NT2/D1 (cell line): ENCODE data around the gene IL20RB.

ENCODE experiments used
- YY1 ChIP-seq: IDR thresholded peaks from 2 replicates; pipeline ENCODE4 v1.6.1; 2011; ENCODE audit not compliant: insufficient read length, insufficient read depth
- ZNF274 ChIP-seq: IDR thresholded peaks from 2 replicates; pipeline ENCODE4 v1.6.1; 2011; ENCODE audit warnings: mild to moderate bottlenecking, low read depth, low read length

DNA sequence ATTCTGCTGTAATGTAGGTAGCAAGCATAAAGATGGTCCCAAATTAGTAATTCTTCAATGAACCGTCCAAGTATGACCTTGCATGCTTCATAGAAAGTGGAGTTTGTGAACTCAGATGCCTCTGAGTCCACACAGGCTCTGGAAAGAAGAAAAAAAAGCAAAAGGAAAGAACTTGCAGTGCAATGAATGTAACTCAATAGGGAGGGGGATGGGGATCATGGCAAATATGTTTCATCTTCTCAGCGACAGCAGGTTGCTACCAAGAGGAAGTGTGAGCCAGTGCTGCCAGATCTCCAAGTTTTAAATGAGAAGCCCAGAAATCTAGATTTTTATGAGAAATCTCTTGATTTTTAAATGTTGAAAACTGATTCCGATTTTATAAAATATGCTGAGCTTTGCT, 50.3 kb downstream of the IL20RB start:
- no peak for TF ChIP-seq YY1
- no peak for TF ChIP-seq ZNF274
